ENCODE data around the gene KMT2A.

Gene KMT2A

DNA sequence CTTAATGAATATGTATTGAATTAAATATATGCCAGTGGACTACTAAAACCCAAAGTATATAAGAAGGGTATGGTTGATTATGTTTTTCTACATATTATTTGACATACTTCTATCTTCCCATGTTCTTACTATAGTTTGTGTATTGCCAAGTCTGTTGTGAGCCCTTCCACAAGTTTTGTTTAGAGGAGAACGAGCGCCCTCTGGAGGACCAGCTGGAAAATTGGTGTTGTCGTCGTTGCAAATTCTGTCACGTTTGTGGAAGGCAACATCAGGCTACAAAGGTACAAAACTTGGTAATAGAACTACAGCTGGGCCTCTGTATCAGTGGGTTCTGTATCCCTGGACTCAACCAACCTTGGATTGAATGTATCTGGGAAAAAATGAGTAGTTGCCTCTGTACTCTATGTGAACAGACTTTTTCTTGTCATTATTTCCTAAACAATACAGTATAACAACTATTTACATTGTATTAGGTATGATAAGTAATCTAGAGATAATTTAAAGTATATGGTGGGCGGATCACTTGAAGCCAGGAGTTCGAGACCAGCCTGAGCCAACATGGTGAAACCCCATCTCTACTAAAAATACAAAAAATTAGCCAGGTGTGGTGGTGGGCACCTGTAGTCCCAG is 52.3 kb downstream of the KMT2A start:
- peak; percentile 64 for DNase-seq (ENCODE audit: low read depth)

DNA sequence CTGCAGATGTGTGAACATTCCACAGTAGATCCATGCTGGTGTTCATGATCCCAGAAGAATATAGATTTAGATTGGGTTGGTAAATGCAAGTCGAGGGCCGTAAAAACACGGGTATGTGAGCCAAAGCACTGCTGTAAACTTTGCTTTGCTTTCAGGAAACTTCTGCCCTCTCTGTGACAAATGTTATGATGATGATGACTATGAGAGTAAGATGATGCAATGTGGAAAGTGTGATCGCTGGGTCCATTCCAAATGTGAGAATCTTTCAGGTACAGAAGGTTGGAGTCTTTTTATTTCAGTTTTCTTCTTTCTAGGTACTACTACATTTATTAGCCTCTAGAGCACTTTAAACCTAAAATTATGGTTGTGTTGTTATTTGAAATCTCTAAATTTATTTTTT is 54.7 kb downstream of the KMT2A start:
- DNase-seq (ENCODE audit: low read depth) = no peak

DNA sequence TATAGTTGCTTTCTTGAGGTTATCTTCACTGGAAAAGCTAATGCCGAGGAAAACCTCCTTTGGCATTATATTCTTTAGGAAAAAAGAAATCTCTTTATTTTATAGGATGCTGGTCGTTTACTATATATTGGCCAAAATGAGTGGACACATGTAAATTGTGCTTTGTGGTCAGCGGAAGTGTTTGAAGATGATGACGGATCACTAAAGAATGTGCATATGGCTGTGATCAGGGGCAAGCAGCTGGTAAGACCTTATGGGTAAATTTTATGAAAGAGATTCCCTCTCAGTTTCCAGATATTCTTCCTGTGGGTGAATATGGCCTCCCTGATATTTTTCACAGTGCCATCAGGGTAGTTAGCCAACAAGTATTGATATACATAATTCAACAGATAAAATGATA is 61.5 kb downstream of the KMT2A start:
- no peak for DNase-seq (ENCODE audit: low read depth)

DNA sequence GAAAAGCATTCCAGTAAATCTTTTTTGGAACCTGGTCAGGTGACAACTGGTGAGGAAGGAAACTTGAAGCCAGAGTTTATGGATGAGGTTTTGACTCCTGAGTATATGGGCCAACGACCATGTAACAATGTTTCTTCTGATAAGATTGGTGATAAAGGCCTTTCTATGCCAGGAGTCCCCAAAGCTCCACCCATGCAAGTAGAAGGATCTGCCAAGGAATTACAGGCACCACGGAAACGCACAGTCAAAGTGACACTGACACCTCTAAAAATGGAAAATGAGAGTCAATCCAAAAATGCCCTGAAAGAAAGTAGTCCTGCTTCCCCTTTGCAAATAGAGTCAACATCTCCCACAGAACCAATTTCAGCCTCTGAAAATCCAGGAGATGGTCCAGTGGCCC is 66.9 kb downstream of the KMT2A start:
- no peak for DNase-seq (ENCODE audit: low read depth)

DNA sequence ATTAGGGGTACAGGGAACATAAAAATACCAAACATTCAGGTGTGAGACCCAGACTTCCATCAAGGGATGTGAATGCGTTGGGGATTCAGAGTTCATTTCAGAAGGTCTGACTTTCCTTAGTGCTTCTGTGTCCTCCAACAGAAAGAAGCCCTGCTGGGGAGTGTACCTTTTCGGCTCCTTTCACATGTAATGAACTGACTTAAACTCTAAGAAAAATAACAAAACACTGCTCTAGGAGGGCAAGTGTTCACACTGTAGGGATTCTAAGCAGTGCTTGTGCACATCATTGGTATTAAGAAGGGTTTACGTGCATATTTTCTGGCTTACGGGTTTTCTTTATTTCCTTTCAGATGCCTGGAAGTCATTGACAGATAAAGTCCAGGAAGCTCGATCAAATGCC is 75.3 kb downstream of the KMT2A start:
- no peak for DNase-seq (ENCODE audit: low read depth)

DNA sequence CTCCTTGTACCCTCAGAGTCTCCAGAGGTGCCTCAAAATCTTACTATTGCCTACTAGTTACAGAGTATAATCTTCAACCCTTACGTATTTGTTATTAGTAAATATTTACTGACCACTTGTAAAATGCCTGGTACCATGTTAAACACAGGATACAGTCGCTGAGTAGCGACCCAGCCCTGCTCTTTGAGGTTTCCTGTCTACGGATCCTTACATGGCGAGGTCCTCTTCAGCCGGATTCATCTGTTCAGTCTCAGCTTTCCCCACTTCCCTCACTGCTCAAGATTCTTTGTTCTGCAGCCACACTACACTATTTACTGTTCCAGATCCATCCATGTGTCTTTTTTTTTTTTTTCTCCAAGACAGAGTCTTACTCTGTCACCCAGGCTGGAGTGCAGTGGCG is 77.8 kb downstream of the KMT2A start:
- DNase-seq (ENCODE audit: low read depth) = no peak

DNA sequence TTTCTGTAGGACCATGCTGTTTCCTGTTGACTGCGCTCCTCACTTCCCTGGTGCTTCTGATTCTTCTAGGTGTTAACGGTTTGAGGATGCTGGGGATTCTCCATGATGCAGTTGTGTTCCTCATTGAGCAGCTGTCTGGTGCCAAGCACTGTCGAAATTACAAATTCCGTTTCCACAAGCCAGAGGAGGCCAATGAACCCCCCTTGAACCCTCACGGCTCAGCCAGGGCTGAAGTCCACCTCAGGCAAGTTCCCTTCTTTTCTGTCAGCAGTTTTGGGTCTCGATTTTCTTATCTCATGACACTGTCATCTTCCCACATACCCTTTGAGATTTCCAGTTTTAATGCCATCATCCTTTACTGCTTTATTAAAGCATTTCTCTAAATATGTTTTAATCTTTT is 83.3 kb downstream of the KMT2A start:
- DNase-seq (ENCODE audit: low read depth) = no peak

DNA sequence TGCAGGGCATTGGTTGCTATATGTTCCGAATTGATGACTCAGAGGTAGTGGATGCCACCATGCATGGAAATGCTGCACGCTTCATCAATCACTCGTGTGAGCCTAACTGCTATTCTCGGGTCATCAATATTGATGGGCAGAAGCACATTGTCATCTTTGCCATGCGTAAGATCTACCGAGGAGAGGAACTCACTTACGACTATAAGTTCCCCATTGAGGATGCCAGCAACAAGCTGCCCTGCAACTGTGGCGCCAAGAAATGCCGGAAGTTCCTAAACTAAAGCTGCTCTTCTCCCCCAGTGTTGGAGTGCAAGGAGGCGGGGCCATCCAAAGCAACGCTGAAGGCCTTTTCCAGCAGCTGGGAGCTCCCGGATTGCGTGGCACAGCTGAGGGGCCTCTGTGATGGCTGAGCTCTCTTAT is 85.6 kb downstream of the KMT2A start:
- no peak for DNase-seq (ENCODE audit: low read depth)

DNA sequence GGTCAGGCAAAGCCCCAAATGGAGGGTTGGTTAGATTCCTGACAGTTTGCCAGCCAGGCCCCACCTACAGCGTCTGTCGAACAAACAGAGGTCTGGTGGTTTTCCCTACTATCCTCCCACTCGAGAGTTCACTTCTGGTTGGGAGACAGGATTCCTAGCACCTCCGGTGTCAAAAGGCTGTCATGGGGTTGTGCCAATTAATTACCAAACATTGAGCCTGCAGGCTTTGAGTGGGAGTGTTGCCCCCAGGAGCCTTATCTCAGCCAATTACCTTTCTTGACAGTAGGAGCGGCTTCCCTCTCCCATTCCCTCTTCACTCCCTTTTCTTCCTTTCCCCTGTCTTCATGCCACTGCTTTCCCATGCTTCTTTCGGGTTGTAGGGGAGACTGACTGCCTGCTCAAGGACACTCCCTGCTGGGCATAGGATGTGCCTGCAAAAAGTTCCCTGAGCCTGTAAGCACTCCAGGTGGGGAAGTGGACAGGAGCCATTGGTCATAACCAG is 86.3 kb downstream of the KMT2A start:
- DNase-seq (ENCODE audit: low read depth) = no peak

DNA sequence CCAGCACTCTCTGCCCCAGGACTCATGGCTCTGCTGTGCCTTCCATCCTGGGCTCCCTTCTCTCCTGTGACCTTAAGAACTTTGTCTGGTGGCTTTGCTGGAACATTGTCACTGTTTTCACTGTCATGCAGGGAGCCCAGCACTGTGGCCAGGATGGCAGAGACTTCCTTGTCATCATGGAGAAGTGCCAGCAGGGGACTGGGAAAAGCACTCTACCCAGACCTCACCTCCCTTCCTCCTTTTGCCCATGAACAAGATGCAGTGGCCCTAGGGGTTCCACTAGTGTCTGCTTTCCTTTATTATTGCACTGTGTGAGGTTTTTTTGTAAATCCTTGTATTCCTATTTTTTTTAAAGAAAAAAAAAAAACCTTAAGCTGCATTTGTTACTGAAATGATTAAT is 88.1 kb downstream of the KMT2A start:
- DNase-seq (ENCODE audit: low read depth) = no peak

DNA sequence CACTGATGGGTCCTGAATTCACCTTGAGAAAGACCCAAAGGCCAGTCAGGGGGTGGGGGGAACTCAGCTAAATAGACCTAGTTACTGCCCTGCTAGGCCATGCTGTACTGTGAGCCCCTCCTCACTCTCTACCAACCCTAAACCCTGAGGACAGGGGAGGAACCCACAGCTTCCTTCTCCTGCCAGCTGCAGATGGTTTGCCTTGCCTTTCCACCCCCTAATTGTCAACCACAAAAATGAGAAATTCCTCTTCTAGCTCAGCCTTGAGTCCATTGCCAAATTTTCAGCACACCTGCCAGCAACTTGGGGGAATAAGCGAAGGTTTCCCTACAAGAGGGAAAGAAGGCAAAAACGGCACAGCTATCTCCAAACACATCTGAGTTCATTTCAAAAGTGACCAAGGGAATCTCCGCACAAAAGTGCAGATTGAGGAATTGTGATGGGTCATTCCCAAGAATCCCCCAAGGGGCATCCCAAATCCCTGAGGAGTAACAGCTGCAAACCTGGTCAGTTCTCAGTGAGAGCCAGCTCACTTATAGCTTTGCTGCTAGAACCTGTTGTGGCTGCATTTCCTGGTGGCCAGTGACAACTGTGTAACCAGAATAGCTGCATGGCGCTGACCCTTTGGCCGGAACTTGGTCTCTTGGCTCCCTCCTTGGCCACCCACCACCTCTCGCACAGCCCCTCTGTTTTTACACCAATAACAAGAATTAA is 88.6 kb downstream of the KMT2A start:
- DNase-seq (ENCODE audit: low read depth) = no peak

DNA sequence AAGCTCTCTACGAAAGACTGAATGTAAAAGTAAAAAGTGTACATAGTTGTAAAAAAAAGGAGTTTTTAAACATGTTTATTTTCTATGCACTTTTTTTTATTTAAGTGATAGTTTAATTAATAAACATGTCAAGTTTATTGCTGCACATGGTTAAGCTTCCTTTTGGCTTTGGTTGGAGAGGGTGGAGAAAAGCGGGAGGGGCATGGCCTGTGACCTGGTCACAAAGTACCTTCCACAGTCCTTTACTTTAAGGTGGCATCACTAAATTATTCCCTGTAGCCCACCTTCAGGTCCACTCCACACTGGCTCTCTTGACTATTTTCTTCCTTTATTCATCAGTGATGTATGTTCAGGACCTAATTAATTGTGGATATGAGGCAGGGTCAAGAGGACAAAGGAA is 90.4 kb downstream of the KMT2A start:
- no peak for DNase-seq (ENCODE audit: low read depth)

DNA sequence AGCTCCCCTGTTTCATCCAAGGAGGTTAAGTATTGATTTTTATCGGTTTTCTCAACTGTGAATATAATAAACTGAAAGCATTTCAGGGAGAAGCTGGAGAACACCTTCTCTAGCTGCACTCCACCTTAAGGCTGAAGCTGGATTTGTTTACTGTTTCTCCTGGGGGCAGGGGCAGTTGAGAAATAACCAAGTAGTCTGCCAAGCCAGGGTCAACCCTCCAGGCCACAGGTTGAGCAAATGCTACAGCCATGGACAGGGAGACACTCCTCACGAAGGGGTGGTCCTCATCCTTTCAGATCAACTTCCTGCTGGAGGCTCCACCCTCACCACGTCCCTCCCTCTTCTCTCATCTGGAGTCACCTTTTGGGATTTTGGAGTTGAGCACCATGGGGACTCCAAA is 90.8 kb downstream of the KMT2A start, which contains the start of gene TTC36:
TTC36 (plus strand) TSS at position 366 of the 400 bp plus-strand sequence; CDS start at position 387, 21 bp downstream.
- no peak for DNase-seq (ENCODE audit: low read depth)

DNA sequence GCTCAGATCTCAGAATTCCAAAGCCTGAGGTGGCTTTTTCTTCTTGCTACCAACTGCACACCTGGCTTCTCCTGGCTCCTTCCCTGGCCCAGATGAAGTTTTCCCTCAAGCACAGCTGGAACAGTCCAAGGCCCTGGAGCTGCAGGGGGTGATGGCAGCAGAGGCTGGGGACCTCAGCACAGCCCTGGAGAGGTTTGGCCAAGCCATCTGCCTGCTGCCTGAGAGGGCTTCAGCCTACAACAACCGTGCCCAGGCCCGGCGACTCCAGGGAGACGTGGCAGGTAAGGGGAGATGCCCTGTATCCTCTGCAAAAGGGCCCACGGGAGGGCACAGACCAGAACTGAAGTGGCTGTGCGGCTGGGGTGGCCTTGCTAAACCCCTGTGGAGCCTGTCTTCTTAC is 92.2 kb downstream of the KMT2A start:
- no peak for DNase-seq (ENCODE audit: low read depth)

DNA sequence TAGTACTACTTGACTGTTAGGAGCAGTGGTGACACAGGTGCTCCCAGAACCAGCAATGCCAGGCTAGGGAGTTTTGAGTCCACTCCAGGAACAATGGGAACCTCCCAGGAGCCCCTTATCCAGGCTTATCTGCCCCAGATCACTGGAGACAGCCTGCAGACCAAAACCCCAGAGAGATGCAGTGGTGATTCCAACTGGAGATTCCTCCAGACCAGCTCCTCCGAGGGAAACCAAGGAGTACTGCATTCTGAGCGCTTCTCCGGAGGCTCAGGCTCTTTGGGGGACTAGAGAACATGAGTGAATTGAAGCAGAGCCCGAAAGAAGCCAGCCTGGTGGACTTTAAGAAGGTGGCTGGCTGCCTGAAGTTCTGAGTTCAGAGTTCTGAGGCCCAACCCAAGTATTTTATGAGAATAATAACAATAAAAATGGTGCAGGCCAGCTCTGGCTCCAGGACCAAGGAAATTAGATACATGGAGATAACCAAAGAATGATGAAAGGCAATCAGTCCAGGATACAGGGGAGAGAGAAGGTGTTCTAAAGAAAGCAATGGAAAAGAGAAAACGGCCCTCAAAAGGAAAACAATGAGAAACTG is 93.4 kb downstream of the KMT2A start:
- DNase-seq (ENCODE audit: low read depth) = no peak

DNA sequence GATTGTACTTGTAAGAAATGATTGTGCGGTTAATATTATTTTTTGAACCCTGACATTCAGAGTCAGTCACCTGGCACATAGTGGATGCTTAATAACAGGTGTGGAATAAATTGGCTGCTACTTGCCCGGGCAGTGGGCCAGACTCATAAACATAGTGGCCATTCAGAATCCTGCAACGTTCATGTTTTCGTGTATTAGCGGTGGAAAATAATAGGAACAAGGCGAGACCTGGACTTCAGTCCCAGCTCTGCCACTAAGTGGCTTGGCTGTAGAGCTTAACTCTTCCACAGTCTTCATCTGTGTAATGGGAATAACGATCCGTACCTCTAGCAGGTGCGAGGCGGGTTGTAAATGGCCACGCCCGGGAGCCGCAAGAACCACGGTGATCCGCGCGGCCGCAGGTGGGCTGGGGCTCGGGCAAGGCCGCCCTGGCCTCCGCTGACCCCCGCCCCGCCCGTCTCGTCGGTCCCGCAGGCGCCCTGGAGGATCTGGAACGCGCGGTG is 93.9 kb downstream of the KMT2A start:
- no peak for DNase-seq (ENCODE audit: low read depth)

DNA sequence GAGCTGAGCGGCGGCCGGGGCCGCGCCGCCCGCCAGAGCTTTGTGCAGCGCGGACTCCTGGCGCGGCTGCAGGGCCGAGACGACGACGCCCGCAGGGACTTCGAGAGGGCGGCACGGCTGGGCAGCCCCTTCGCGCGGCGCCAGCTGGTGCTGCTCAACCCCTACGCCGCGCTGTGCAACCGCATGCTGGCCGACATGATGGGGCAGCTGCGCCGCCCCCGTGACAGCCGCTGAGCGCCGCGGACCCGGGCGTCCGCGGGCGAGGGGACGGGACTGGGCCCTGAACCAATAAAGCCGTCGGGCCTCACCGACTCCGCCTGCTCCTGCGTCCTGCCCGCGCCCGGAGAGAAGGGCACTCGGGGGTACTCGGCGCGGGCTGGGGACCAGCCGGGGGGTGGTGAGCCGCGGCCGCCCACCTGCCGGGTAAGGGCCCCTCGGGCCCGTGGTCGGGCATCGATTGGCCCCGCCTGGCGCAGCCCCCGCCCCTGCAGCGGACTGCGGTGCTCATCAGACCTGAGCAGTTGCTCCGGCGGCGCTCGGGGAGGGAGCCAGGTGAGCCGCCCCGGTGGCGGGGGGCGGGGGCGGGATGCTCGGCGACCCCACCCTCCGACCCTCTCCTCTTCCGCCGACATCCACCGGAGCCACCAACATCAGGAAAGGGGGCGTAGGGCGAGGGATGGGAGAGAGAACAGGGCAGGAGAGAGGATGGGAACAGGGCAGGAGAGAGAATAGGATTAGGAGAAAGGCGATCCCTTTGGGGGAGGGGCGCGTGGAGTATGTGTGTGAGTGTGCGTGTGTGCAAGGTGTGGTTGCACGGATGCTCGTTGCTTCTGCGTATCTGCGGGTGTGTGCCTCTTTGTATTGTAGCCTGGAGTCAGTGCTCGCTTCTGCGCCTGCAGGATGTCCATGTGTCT is 94.6 kb downstream of the KMT2A start, which contains the start of gene TMEM25:
TMEM25 (plus strand) TSS at position 510 of the 914 bp plus-strand sequence. CDS start 610 bp downstream, outside the sequence.
- DNase-seq (ENCODE audit: low read depth) = peak; percentile 69

DNA sequence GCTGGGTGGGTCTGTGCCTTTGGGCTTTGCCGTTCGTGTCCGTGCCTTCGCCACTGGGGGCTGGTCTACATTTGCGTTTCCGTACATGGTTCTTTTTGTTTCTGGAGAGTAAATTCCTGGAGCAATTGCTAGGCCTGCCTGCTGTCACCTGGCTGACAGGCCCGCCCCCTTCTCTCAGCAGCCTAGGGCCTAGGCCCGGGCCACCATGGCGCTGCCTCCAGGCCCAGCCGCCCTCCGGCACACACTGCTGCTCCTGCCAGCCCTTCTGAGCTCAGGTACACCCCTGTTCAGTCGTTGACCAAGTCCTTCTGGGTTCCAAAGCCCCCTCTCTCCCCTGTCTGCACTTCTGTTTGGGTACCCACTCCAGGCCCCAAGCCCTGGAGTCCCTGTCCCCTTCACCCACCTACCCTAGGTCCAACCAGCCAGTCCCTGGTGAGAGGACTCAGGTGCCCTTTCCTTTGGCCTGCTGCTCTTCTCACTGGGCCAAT is 95.3 kb downstream of the KMT2A start:
- DNase-seq (ENCODE audit: low read depth) = no peak

DNA sequence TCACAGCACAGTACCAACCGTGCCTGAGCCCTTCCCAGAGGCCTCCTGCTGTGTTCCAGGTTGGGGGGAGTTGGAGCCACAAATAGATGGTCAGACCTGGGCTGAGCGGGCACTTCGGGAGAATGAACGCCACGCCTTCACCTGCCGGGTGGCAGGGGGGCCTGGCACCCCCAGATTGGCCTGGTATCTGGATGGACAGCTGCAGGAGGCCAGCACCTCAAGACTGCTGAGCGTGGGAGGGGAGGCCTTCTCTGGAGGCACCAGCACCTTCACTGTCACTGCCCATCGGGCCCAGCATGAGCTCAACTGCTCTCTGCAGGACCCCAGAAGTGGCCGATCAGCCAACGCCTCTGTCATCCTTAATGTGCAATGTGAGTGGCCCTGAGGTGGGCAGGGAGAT is 95.8 kb downstream of the KMT2A start:
- no peak for DNase-seq (ENCODE audit: low read depth)

DNA sequence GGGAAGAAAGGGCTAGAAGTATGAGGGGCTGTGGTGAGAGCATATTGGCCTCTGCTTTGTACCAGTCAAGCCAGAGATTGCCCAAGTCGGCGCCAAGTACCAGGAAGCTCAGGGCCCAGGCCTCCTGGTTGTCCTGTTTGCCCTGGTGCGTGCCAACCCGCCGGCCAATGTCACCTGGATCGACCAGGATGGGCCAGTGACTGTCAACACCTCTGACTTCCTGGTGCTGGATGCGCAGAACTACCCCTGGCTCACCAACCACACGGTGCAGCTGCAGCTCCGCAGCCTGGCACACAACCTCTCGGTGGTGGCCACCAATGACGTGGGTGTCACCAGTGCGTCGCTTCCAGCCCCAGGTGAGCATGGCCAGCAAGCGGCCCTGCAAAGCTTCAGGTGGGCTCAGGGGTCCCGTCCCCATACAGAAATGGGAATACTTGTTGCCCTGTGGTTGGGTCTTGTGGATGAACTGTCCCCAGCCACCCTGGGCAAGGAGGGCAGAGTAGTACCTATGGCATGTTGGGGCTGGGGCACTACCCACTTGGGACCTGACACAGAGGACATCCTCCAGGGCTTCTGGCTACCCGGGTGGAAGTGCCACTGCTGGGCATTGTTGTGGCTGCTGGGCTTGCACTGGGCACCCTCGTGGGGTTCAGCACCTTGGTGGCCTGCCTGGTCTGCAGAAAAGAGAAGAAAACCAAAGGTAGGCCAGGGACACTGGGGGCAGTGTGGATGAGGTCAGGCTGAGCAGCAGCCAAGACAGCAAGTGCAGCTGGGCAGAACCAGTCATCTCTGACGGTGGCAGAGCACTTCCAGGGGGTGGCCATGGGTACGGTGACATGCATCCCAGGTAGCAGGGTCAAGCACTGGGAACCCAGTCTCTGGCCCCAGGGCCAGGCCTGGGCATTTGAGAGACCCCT is 96.8 kb downstream of the KMT2A start:
- DNase-seq (ENCODE audit: low read depth) = no peak
